OCI-LY1 (cell line): ENCODE data around the gene CNTD1.

Experiments used
- EZH2 ChIP-seq: fragments of 200-600 bp; sonication (generic), shearing (Covaris generic); IDR thresholded peaks from 2 replicates; pipeline ENCODE4 v1.8.0; 2017; ENCODE audit warnings: borderline replicate concordance, mixed run types, mild to moderate bottlenecking, antibody characterized with exemption, low read length, moderate library complexity, mixed read lengths
- TF ChIP-seq, protein P1 (sequence below): fragments of 200-600 bp; sonication (generic), shearing (Covaris generic); IDR thresholded peaks from 2 replicates; pipeline ENCODE4 v1.5.1; 2017; ENCODE audit warnings: mild to moderate bottlenecking, antibody characterized with exemption, low read length, moderate library complexity, mixed read lengths

DNA sequence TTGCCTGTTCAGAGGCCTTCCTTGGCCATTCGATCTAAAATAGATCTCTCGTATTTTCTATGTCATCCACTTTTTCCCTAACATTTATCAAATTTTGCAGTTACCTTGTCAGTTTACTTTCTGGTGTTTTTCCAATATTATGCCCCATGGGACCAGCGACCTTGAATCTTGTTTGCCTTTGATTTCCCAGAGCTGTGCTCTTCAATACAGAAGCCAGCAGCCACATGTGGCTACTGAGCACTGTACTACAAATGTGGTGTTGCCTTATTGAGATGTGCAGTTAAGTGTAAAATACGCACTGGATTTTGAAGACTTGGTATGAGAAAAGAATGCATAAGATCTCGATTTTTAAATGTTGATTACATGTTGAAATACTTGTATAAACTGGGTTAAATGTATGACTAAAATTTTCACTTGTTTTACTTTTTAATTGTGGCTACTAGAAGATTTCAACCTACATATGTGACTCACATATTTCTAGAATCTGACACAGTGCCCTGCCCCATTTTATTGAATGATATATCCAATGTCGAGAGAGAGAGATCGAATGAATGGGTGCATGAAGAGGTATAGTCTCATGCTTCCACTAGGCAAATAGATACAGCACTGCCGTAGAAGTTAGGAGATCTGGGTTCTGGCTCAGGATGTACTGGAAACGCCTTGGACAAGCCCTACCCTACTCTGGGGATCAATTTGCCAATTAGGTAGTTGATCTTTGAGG, 33.7 kb downstream of the CNTD1 start:
- TF ChIP-seq EZH2: no peak
- TF ChIP-seq, protein P1, sequence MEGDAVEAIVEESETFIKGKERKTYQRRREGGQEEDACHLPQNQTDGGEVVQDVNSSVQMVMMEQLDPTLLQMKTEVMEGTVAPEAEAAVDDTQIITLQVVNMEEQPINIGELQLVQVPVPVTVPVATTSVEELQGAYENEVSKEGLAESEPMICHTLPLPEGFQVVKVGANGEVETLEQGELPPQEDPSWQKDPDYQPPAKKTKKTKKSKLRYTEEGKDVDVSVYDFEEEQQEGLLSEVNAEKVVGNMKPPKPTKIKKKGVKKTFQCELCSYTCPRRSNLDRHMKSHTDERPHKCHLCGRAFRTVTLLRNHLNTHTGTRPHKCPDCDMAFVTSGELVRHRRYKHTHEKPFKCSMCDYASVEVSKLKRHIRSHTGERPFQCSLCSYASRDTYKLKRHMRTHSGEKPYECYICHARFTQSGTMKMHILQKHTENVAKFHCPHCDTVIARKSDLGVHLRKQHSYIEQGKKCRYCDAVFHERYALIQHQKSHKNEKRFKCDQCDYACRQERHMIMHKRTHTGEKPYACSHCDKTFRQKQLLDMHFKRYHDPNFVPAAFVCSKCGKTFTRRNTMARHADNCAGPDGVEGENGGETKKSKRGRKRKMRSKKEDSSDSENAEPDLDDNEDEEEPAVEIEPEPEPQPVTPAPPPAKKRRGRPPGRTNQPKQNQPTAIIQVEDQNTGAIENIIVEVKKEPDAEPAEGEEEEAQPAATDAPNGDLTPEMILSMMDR: no peak
